Stimulated activated CD8-positive, alpha-beta memory T cell treated with anti-CD3 and anti-CD28 coated beads, Interleukin-12 subunit alpha, Interleukin-12 subunit beta, amount 100 ng/mL, for 24 hours (primary cell): ENCODE measurements around the gene ZCCHC8.
"Not testable (repeated sequence)": the region's sequence is repeated elsewhere in the genome, so short reads cannot be mapped to it uniquely, and the experiment has no call there.

Experiments
- DNase-seq: peaks from one replicate; pipeline ENCODE4 v3.0.0-alpha.2; 2020; ENCODE audit errors: extremely low read depth

ZCCHC8 gene

DNA sequence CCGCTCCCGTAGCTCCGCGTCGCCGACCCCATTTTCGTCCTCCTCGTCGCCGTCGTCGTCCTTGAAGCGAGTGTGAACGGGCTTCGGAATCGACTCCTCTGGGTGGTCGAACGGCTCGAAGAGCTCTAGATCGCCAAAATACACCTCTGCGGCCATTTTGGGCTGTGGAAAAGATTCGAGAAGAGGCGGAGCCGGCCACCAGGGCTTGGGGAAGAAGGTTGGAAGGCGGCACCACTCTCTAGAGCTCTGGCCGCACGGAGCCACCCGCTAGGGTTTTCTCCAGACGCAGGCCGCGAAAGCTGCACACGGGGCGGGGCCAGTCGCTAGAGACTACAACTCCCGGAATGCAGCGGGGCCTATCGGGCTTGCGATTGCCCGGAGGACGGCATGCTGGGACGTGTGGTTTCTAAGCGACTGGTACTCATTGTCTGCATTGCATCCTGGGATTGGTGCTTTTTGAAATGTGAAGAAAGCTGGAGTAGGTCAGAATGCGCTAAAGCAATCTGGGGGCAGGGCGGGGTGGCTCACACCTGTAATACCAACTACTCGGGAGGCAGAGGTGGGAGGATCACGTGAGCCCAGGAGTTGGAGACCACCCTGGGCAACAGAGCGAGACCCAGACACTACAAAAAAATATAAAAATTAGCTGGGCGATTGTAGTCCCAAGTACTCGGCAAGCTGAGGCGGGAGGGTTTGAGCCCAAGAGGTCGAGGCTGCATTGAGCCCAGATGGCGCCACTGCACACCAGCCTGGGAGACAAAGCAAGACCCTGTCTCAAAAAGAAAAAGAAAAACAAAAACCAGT, at the start of gene ZCCHC8:
Gene ZCCHC8, minus strand, starts transcription at position 248 of the 804 bp plus-strand sequence. Its CDS starts 92 bp downstream, at position 156.
- DNase-seq, result peak; percentile 90

DNA sequence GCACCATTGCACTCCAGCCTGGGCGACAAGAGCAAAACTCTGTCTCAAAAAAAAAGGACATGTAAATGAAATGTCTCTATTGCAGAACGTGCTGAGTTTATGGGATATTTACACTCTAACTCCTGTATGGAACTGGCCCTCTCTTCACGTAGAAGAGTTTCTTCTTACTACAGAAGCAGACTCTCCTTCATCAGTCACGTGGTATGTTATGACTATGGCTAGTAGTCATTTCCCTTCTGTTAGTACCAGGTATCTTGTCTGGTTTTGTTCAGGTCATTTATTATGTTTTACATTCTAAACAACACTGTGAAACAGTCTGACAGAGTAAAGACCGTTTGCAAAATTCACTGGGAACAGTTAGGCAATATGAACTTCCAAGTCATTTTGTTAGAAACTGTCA, 46.6 kb upstream of the ZCCHC8 start:
- no peak for DNase-seq

DNA sequence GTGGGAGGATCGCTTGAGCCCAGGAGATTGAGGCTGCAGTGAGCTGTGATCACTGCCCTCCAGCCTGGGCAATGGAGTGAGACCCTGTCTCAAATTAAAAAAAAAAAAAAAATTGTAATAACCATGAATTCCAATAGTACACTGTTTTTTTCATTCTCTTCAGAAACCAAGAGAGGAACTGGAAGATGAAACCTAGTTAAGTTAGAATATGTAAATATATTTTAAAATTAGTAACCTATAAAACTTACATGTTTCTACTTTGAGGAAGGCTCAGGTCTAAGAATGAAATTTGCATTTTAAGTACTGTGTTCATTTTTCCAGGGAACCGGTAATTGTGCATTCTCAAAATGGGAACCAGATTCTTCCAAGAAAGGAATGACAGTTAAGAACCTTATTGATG, 45.1 kb upstream of the ZCCHC8 start:
- DNase-seq, result no peak

DNA sequence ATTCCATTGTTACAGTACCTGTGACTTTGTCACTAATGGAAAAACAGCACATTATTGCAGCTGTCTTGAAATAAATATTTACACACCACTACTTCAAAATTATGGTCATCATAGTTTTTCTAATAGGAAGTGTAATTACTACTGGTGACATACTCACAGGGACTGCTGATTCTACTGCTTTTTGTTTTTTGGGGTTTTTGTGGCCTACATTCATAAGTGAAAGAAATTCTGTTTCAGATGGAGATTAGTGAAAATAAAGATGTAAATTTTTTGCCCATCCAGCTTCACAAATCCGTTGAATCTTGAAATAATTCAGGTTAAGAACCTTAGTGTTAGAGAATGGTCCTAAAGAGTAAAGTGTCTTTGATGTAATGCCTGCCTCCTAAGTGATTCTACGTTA, 43.8 kb upstream of the ZCCHC8 start:
- DNase-seq, result no peak

DNA sequence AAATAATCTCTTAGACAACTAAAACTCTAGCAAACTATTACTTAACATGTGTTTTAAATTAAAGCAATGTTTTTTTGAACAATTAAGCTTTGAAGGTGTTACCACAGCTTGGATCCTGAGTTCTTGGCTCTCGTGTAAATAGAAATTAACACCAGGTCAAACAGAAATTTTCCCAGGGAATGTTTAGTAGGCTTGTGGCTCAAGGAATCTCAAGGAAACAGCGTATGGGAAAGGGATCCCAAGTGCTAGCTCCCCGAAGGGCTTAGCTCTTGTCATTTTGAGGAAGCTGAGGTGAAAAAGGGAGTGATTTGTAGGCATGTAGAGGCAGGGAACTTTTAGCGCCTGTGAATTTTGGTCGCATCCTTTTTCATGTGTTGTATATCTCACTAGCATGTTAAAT, 37.8 kb upstream of the ZCCHC8 start:
- DNase-seq, result no peak

DNA sequence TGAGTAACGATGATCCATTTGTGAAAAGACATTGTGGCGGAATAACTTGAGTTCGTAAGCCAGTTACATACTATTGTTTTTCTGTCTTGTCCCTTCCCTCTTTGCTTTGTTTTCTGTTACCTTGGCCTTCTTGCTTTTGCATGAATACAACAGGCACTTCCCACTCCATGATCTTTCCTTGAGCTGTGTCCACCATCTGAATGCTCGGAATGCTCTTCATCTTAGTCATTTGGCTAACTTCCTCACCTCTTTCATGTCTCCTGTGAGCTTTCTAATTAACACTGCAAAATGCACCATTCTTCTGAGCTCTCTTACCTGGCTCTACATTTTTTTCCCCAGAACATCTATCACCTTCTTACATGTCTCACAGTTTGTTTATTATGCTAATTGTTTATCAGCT, 36.3 kb upstream of the ZCCHC8 start:
- DNase-seq, result no peak

DNA sequence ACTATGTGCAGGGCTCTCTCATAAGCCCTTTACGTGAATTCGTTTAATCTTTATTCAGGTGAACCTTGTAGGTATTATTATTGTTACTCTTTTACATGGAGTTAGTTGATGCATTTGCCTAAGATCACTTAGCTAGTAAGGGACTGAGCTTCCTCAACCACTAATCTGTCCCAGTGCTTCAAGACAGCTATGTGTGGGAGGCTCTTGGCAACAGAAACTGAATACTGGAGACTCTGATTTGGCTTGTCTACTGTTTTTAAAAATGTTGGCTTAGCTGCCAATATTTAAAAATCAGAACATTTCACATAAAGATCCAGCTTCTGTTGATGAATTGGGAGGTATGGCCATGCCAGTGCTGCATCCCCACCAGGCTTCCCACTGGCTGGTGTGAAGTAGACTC, 33.1 kb upstream of the ZCCHC8 start:
- no peak for DNase-seq

DNA sequence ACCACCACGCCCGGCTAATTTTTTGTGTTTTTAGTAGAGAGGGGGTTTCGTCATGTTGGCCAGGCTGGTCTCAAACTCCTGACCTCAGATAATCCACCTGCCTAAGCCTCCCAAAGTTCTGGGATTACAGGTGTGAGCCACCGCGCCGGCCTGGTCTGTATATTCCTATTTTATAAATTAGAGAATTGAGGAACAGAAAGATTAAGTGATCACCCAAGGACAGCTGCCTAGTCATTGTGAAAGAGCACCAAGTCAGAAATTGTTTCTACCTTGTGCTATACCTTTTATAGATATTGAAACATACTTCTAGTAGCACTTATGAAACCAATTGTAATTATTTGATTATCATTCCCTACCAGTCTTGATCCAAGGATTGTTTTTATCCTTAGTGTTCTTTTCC, 28.3 kb upstream of the ZCCHC8 start:
- DNase-seq, result no peak

DNA sequence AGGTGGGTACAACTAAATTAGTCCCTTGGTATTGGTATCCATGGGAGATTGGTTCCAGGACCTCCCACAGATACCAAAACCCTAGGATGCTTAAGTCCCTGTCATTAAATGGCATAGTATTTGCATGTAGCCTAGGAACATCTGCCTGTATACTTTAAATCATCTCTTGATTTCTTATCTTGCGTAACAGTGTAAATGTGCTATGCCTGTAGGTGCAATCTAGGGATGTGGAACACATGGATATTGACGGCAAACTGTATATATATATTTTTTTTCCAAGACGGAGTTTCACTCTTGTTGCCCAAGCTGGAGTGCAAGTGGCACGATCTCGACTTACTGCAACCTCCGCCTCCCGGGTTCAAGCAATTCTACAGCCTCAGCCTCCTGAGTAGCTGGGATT, 27.9 kb upstream of the ZCCHC8 start:
- DNase-seq, result no peak

DNA sequence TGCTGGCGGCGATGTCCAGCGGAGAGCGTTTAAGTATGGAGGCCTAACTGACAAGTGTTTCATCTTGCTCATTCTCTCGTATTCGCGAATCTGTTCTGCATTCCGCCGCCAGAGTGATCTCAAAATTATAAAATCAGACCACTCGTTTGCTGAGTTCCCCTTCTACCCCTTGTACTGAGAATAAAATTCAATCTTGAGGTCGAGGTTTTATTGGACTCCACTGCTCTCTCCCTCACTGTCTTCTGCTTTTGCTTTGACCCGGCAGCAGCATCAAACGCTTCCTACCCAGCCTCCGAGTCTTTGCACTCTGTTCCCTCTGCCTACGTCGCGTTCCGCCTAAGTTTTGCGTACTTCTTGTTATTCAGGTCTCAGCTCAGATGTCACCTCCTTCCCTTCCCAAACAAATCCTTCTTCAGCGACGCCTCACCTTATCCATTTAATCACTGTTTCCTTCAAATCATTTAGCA, 26.8 kb upstream of the ZCCHC8 start:
- DNase-seq, result no peak

DNA sequence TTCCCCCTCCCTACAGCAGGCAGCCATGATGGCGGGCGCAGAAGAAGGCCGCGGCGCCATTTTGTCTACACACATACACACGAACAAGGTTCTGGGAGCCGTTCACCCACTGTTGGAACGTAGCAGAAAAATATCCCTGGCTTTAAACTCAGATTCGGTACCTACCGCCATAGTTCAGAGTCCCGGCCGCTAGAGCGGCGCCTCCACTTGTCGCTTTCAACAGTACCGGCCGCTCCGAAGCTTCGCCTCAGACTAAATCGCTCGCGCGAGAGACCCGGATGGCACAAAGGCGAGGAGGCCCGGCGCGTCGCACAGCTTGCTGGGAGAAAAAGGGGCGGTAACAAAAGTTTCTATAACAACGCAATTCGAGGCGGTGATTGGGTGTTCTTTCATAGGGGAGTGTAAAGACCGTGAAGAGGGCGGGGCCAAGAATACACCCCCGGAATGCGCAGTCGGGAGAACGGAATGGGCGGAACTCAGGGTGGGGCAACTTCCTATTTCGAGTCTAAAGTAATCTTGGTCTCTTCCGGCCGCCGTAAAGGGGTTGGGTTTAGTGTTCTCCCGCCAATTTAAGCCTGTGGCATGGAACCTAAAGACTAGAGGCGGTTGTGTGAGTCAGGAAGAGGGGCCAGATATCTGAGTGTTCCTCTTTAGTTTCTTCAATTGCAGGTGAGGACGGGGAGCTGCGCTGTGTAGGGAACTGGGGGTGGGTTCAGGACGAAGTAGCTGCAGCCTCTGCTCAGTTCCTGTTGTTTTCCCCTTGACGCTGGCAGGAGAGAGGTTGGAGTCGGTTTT, 26.1 kb upstream of the ZCCHC8 start, which contains the start of the genes KNTC1 and RSRC2:
Gene KNTC1, plus strand, starts transcription at position 567 of the 795 bp plus-strand sequence. CDS start 2,815 bp downstream, outside the sequence.
Gene RSRC2, minus strand, starts transcription at position 254 of the 795 bp plus-strand sequence. Its CDS starts 83 bp downstream, at position 171.
- peak; percentile 94 for DNase-seq

DNA sequence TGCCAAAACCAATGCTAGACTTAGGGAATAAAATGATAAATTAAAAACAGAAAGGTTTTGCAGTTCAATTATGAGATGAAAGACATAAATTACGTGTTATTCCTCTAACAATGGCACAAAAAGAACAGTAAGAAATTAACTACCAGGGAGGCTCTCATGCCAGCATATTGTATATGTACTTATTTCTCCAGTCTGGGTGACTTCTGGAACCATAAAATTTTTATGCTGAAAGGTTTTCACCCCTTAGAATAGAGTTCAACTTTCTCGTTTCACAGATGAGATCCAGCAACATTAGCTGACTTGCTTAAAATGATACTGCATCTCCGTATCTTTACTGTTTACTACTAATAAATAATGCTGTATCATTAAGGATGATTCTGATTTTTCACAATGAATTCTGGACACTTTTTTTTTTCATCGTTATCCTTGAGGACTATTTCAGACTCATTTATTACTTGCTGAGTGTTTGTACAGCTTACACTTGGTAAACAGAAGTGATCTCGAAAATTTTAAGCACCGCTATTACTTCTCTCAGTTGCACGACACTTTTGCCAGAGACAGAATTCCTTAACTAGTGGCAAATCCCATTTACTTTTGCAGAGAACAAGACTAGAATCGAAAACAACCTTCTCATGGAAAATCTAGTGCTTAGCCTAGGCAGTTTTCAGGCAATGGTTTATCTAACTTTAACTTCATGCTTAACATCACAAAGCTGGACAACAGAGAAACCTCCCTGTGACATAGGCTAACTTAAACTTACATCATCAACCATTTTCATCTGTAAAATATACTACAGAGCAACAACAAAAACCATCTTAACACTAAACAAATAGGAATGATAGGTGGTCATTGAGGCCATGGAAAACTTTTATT, 23.4 kb upstream of the ZCCHC8 start:
- DNase-seq, result no peak

DNA sequence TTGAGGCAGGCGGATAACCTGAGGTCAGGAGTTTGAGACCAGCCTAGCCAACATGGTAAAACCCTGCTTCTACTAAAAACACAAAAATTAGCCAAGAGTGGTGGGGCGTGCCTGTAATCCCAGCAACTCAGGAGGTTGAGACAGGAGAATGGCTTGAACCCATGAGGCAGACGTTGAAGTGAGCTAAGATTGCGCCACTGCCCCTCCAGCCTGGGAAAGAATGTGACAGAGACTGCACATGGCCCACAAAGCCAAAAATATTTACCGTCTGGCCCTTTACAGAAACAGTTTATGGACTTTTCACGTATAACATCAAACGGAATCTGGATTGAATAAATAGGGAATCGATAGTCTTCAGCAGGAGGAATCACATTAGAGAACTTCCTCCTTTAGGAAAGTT, 22.5 kb upstream of the ZCCHC8 start:
- DNase-seq, result no peak

DNA sequence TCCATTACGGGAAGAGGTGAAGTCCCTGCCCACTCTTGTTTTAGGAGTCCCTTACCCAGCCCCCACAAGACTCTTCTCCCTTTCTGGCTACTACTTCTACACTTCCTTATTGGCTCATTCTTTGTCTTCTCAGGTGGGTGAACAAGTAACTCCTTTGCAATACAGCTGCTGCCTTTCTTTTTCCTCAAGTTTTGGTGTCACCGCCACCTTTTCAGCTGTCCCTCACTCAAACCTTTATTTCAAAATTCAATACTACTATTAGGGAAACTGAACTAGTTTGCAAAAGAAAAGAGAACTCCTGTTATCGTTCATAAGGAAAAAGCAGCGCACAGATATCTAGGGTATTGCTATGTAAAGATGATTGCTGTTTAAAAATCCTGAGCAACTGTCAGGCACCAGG, 19.9 kb upstream of the ZCCHC8 start:
- DNase-seq, result no peak

DNA sequence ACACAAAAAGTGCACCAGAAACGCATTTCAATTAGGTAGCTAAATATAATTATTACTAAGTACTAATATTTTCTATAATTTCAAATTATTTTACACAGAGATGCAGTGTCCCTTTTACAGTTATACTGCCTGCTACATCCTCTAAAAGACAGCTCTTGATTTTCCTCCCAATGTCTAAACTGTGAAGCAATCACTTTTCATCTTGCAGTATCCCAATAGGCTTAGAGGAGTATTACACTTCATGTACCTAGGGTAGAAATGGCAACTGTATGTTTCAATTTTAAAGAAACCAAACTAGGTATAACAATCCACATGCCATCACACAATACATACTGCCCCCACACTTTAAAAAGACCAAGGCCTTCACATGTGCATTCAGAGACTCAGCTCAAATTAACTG, 18.7 kb upstream of the ZCCHC8 start:
- DNase-seq, result no peak

DNA sequence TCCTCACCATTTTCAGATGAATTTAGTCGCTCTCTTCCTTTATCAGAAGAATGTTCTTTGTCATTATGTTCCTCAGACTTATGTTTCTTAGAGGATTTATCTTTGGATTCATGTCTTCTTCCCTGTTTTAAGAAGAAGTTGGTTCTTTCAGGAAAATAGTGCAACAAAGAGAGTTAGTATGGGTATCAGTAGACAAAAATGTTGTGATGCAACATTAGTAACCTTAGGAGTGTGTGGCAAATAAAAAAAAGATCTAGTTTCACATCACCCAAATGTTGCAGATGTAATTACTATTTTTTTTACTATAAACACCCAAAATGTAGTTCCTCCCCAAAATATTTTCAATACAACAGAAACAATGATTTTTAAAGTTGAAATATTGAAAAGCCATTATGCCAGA, 18.2 kb upstream of the ZCCHC8 start:
- DNase-seq, result no peak

DNA sequence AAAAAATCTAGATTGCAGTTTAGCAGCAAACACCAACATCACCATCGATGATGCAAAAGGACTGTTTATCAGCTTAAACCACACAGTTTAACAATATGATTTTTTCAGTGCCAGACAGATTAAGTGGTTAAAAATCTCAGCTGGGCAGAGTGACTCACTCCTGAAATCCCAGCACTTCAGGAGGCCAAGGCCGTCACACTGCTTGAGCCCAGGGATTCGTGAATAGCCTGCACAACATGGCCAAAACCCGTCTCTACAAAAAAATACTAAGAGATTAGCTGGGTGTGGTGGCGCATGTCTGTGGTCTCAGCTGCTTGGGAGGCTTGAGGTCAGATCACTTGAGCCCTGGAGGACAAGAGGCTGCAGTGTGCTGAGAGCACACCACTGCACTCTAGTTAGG, 17.1 kb upstream of the ZCCHC8 start:
- no peak for DNase-seq

DNA sequence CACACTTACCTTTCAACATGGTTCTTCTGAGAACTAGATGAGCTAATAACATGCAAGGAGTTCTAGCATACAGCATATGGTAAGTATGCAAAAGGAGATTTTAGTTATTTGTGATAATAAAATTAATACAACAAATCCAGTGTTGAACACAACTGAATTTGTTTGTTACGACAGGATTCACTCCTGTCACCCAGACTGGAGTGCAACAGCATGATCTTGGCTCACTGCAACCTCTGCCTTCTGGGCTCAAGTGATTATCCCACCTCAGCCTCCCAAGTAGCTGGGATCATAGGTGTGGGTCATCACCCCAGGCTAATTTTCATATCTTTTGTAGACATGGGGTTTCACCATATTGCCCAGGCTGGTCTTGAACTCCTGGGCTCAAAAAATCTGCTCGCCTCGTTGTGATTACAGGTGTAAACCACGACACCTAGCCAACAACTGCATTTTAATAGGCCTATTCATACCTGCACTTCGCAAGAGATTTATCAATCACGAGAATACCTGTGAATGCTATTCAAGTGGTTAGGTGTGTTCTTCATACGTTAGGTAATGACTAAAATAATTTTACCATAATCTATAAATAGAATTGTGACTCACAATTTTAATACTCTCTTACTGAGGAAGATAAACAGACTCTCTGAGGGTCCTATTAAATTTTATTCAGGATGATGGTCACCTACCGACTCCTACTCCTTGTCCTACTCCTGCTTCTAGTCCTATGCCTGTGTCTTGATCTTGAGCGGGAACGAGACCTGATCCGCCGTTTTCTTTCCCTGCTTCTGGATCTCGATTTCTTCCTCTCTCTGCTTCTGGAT, 16.0 kb upstream of the ZCCHC8 start:
- DNase-seq, result no peak

DNA sequence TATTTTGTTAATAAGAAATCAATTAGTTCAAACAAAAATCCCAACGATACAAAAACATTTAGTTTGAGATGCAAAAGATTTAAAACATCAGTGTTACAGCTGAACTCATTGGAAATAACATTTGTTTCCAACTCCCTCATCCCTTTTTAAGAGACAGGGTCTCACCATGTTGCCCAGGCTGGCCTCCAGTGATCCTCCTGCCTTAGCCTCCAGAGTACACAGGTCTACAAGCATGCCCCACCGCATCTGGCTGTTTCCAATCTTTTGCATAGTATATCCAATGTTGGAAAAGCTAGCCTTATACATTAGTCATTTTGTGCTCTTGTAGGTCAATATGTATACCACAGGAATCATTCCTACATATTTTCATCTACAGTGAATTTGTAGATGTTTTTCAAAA, 14.5 kb upstream of the ZCCHC8 start:
- DNase-seq, result no peak

DNA sequence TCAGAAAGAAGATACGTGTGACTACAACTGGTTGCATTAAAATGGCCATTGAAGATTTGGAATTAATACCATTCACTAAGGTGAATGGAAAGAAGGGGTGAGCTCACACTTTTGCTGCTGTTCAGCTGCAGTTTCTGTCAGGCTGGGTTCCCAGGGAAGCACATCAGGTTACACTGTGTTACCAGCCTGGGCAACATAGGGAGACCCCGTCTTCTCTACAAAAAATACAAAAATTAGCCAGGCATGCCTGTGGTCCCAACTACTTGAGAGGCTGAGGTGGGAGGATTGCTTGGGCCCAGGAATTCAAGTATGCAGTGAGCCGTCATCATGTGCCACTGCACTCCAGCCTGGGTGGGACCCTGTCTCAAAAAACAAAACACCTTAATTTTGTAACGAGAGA, 12.9 kb upstream of the ZCCHC8 start:
- no peak for DNase-seq

DNA sequence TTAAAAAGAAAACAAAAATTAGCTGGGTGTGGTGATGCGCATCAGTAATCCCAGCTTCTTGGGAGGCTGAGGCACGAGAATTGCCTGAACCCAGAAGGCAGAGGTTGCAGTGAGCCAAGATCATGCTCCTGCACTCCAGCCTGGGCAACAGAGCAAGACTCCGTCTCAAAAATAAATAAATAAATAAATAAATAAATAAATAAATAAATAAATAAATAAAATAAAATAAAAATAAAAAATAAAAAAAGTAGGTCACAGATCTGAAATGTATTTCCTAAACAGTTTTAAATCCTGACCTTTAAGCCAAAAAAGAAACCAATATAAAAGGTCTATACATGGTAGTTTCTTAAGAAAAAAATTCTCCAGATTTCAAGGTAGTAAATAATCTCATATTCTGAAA, 12.3 kb upstream of the ZCCHC8 start:
- DNase-seq, result not testable (repeated sequence)
